Left lung (tissue), 10 donors: Measurements from ENCODE around the gene CPT1B. TPM values are rescaled to one million over a fixed set of nuclear protein-coding genes. Genes with fewer than 3 reads are reported as not detected.

Experiments
- ATAC-seq: fragments of 200-7000 bp; cut with Tn5 transposase; one replicate; pipeline ENCODE4 v1.9.1; 2020; ENCODE audit warnings: moderate library complexity
- DNase-seq, 4 donors: peaks; one replicate each; pipeline ENCODE4 v3.0.0-alpha.2; 2013 to 2020
- H3K27ac ChIP-seq, 2 donors: fragments of 200-600 bp; sonication (generic) in 1 of 2; one replicate each; pipeline versions ENCODE4 v1.5.0 to v1.8.0; 2020 to 2021
- H3K27me3 ChIP-seq, 2 donors: fragments of 200-600 bp; sonication (generic) in 1 of 2; one replicate each; pipeline versions ENCODE4 v1.5.0 to v1.8.0; 2020 to 2021
- H3K36me3 ChIP-seq, 2 donors: fragments of 200-600 bp; sonication (generic) in 1 of 2; one replicate each; pipeline versions ENCODE4 v1.5.0 to v1.8.0; 2020 to 2021
- H3K4me1 ChIP-seq, 2 donors: fragments of 200-600 bp; one replicate each; pipeline ENCODE4 v1.8.0; 2021
- H3K4me3 ChIP-seq, 2 donors: fragments of 200-600 bp; sonication (generic) in 1 of 2; one replicate each; pipeline versions ENCODE4 v1.5.0 to v1.8.0; 2020 to 2021; ENCODE audit warnings: mild to moderate bottlenecking in 1 of 2
- H3K9me3 ChIP-seq, 2 donors: fragments of 200-600 bp; sonication (generic) in 1 of 2; one replicate each; pipeline versions ENCODE4 v1.5.0 to v1.8.0; 2020 to 2021
- intact Hi-C, 2 donors: fragments of 100-400 bp; cut with DNase I; formaldehyde crosslinking; loops; one replicate each; pipeline versions ENCODE4 v1.11.2 to v1.14.2; 2022
- polyA plus RNA-seq, 6 donors: library from polyadenylated mRNA; unstranded; fragments of 120-200 nt; gene quantifications; one replicate each; pipeline ENCODE4 v1.2.1, GENCODE V29; 2013; ENCODE audit not compliant: insufficient read length in 6 of 6
- total RNA-seq, 2 donors: library from RNA; stranded (reverse); fragmentation: NEBNext Ultra II Directional; extraction: Animal tissue kit (Norgen Biotek cat#: 25700); gene quantifications; one replicate each; pipeline ENCODE4 v1.2.1, GENCODE V29; 2021
- TF ChIP-seq, protein P1 (sequence below), 2 donors: fragments of 200-600 bp; sonication (generic) in 1 of 2; IDR thresholded peaks; one replicate each; pipeline versions ENCODE4 v1.5.0 to v1.8.0; 2021; ENCODE audit warnings: antibody characterized with exemption in 2 of 2
- donor health status: DM: no; HTN: yes; CAD: no.
- donor health status: DM: no; HTN: no; CAD: no.

Gene CPT1B
- total and polyA plus RNA-seq, 8 donors = 9.8 to 20.0 (median 13.4) TPM

DNA sequence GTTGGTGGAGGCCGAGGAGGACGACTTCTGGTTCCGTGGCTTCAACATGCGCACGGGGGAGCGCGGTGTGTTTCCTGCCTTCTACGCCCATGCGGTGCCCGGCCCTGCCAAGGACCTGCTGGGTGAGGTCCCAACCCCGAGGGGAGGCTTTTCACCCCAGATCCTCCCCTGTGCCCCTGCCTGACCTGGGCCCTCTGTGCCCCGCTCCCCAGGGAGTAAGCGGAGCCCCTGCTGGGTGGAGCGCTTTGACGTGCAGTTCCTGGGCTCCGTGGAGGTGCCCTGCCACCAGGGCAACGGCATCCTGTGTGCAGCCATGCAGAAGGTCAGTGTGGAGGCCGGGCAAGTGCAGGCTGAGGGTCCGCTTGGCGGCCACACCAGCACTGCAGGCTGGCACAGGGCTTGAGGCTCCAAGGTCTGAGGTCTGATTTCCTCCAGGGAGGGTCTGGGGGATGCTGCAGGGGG is 27.4 kb upstream of the CPT1B start:
- no peak for ATAC-seq
- H3K27me3 ChIP-seq = peaks cover 19 to 89% of the 10 kb centered on the region in 2 donors

DNA sequence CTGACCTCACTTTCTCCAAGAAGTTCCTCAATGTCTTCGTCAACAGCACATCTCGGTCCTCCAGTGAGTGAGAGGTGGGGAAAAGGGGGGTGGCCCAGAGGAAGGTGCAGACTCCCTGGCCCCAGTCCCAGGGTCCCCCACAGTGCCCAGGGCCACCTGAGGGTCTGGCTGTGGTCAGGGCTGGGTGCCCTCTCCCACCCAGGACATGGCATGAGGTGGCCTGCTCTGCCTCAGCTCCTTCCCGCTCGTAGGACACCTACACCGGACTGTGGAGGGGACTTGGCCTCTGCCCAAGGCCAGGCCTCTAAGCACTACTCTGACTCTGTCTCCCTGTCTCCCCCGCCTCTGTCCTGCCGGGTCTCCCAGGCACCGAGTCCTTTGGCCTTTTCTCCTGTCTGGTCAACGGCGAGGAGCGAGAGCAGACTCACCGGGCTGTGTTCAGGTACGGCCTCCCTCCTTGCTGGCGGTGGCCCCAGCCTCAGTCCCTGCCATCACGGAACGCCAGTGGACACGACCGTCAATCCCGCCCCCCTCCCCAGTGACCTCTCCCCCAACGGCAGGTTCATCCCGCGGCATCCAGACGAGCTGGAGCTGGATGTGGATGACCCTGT is 26.9 kb upstream of the CPT1B start:
- peaks cover 19 to 89% of the 10 kb centered on the region in 2 donors for H3K27me3 ChIP-seq

More for the DNA sequence above, 27.4 kb upstream of the CPT1B start:
- Histone ChIP-seq H3K27ac (no peak overlapping the region), H3K4me1 (peaks cover 0 to 1% of the 10 kb centered on the region in 2 donors), H3K36me3 (no peaks in the 10 kb centered on the region), H3K9me3 (no peaks in the 10 kb centered on the region), H3K4me3 (no peak overlapping the region)
- peak in 1 of 4 donors; percentile 68 for DNase-seq
- TF ChIP-seq, protein P1, sequence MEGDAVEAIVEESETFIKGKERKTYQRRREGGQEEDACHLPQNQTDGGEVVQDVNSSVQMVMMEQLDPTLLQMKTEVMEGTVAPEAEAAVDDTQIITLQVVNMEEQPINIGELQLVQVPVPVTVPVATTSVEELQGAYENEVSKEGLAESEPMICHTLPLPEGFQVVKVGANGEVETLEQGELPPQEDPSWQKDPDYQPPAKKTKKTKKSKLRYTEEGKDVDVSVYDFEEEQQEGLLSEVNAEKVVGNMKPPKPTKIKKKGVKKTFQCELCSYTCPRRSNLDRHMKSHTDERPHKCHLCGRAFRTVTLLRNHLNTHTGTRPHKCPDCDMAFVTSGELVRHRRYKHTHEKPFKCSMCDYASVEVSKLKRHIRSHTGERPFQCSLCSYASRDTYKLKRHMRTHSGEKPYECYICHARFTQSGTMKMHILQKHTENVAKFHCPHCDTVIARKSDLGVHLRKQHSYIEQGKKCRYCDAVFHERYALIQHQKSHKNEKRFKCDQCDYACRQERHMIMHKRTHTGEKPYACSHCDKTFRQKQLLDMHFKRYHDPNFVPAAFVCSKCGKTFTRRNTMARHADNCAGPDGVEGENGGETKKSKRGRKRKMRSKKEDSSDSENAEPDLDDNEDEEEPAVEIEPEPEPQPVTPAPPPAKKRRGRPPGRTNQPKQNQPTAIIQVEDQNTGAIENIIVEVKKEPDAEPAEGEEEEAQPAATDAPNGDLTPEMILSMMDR (IDR thresholded peaks at IDR 0.05) = no peak
- intact Hi-C loops = no loop called here

GRCh38 chr22:50604256-50605001 is 26.2 kb upstream of the CPT1B start:
- Histone ChIP-seq H3K9me3 (no peaks in the 10 kb centered on the region), H3K4me1 (peaks cover 0 to 10% of the 10 kb centered on the region in 2 donors), H3K4me3 (no peak overlapping the region), H3K36me3 (no peaks in the 10 kb centered on the region), H3K27ac (no peak overlapping the region), H3K27me3 (peaks cover 25 to 93% of the 10 kb centered on the region in 2 donors)
- peak in 1 of 4 donors; percentile 67 for DNase-seq
- TF ChIP-seq, protein P1 (IDR thresholded peaks at IDR 0.05) = no peak
- no peak for ATAC-seq
- intact Hi-C loops = no loop called here

More for the DNA sequence above, 26.9 kb upstream of the CPT1B start:
- ATAC-seq (no peak), DNase-seq (peak in 1 of 4 donors; percentile 67)
- no peak overlapping the region for H3K27ac ChIP-seq
- no peaks in the 10 kb centered on the region for H3K9me3 ChIP-seq
- TF ChIP-seq, protein P1 (IDR thresholded peaks at IDR 0.05) = no peak
- H3K4me3 ChIP-seq = no peak overlapping the region
- H3K36me3 ChIP-seq = no peaks in the 10 kb centered on the region
- intact Hi-C loops = no loop called here
- H3K4me1 ChIP-seq = peaks cover 0 to 7% of the 10 kb centered on the region in 2 donors

DNA sequence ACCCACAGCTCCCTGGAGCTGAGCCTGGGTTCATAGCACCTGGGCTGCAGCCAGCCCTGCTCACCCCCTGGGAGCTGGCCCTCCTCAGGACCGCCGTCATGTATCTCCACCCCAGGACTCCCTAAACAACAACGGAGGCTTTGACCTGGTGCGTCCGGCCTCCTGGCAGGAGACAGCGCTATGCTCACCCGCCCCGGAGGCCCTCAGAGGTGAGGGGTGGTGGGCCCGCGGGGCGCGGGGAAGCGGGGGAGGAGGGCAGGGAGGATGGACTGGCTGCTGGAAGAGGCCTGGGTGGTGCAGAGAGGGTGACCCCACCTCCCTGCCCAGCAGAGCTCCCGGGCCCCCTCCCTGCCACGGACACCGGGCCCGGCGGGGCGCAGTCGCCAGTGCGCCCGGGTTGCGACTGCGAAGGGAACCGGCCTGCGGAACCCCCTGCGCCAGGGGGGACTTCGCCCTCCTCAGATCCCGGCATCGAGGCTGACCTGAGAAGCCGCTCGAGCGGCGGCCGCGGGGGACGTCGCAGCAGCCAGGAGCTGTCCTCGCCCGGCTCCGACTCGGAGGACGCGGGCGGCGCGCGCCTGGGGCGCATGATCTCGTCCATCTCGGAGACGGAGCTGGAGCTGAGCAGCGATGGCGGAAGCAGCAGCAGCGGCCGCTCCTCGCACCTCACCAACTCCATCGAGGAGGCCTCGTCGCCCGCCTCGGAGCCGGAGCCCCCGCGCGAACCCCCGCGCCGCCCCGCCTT is 25.5 kb upstream of the CPT1B start:
- Histone ChIP-seq H3K27me3 (peaks cover 28 to 93% of the 10 kb centered on the region in 2 donors), H3K4me1 (peaks cover 0 to 10% of the 10 kb centered on the region in 2 donors), H3K9me3 (no peaks in the 10 kb centered on the region), H3K27ac (no peak overlapping the region), H3K36me3 (no peaks in the 10 kb centered on the region), H3K4me3 (no peak overlapping the region)
- intact Hi-C loops = no loop called here
- ATAC-seq = no peak
- TF ChIP-seq, protein P1 (IDR thresholded peaks at IDR 0.05) = no peak
- peak in 1 of 4 donors; percentile 75 for DNase-seq

GRCh38 chr22:50602338-50602700 is 24.1 kb upstream of the CPT1B start:
- Histone ChIP-seq H3K9me3 (no peaks in the 10 kb centered on the region), H3K27ac (no peak overlapping the region), H3K27me3 (peaks cover 28 to 94% of the 10 kb centered on the region in 2 donors), H3K36me3 (no peaks in the 10 kb centered on the region), H3K4me1 (peaks cover 0 to 10% of the 10 kb centered on the region in 2 donors), H3K4me3 (no peak overlapping the region)
- intact Hi-C loops = no loop called here
- ATAC-seq = no peak
- no peak for DNase-seq
- TF ChIP-seq, protein P1 (IDR thresholded peaks at IDR 0.05) = no peak
